HepG2 (cell line): ENCODE data around the gene DPM2. TPM values are rescaled to one million over a fixed set of nuclear protein-coding genes. Genes with fewer than 3 reads are reported as not detected.
A peak's percentile ranks its signal among the peaks of the same experiment; 100 is the strongest.

Source experiments
- CEBPZ ChIP-seq: IDR thresholded peaks from 2 replicates; pipeline ENCODE4 v1.6.1; 2012; ENCODE audit warnings: low read length, improper control_type of control experiment
- HMGXB3 ChIP-seq: sonication (generic); formaldehyde crosslinking; IDR thresholded peaks from 2 replicates; pipeline ENCODE4 v1.4.0; 2020; ENCODE audit warnings: missing genetic modification reagents, borderline replicate concordance
- HMGXB4 ChIP-seq, 2 experiments: sonication (generic) in 1 of 2; formaldehyde crosslinking in 1 of 2; IDR thresholded peaks; 2 replicates each; pipeline versions ENCODE4 v1.4.0 to v1.6.1; 2018 to 2020; ENCODE audit warnings: missing genetic modification reagents in 2 of 2, borderline replicate concordance in 1 of 2, low read depth in 1 of 2, mild to moderate bottlenecking in 1 of 2, missing biosample characterization in 1 of 2
- NFE2 ChIP-seq: sonication (generic); formaldehyde crosslinking; IDR thresholded peaks from 2 replicates; pipeline ENCODE4 v1.4.0; 2020; ENCODE audit warnings: missing genetic modification reagents
- POLR2AphosphoS2 ChIP-seq: IDR thresholded peaks from 2 replicates; pipeline ENCODE4 v1.6.1; 2011; ENCODE audit warnings: low read depth, low read length, improper control_type of control experiment
- SMARCC2 ChIP-seq: fragments of 450-650 bp; IDR thresholded peaks from 2 replicates; pipeline ENCODE4 v1.6.1; 2017; ENCODE audit warnings: antibody characterized with exemption, mild to moderate bottlenecking
- SOX6 ChIP-seq, 2 experiments: fragments of 450-650 bp in 1 of 2; sonication (generic) in 1 of 2; formaldehyde crosslinking in 1 of 2; IDR thresholded peaks; 2 replicates each; pipeline versions ENCODE4 v1.4.0 to v1.6.1; 2017 to 2020; ENCODE audit warnings: antibody characterized with exemption in 1 of 2, mild to moderate bottlenecking in 1 of 2, missing genetic modification reagents in 1 of 2
- SRF ChIP-seq: IDR thresholded peaks from 2 replicates; pipeline ENCODE4 v1.6.1; 2011; ENCODE audit warnings: mild to moderate bottlenecking, low read depth, low read length, moderate library complexity
- ZBTB2 ChIP-seq: sonication (generic); formaldehyde crosslinking; IDR thresholded peaks from 2 replicates; pipeline ENCODE4 v1.8.0; 2022; ENCODE audit warnings: low read depth, missing genetic modification reagents
- ZBTB33 ChIP-seq: sonication (generic); formaldehyde crosslinking; IDR thresholded peaks from 2 replicates; pipeline ENCODE4 v1.4.0; 2020; ENCODE audit warnings: missing genetic modification reagents
- ZNF207 ChIP-seq: fragments of 450-650 bp; IDR thresholded peaks from 2 replicates; pipeline ENCODE4 v1.6.1; 2016; ENCODE audit warnings: antibody characterized with exemption, borderline replicate concordance
- ZNF317 ChIP-seq: sonication (generic); formaldehyde crosslinking; IDR thresholded peaks from 2 replicates; pipeline ENCODE4 v1.5.0; 2020; ENCODE audit warnings: mild to moderate bottlenecking, missing genetic modification reagents
- ZNF34 ChIP-seq: sonication (generic); formaldehyde crosslinking; IDR thresholded peaks from 2 replicates; pipeline ENCODE4 v1.4.0; 2020; ENCODE audit warnings: mild to moderate bottlenecking, missing genetic modification reagents, borderline replicate concordance
- polyA plus RNA-seq, 8 experiments: library from polyadenylated mRNA; depleted of rRNA in 3 of 8; stranded (reverse) in 7 of 8; unstranded in 1 of 8; fragments of >200 nt; fragmentation: Illumina TruSeq in 4 of 8; extraction: Trizol in 4 of 8; gene quantifications; 2 replicates each; pipeline versions ENCODE4 v1.2.1 to v1.2.3, GENCODE V29; 2011 to 2016; ENCODE audit warnings: low read depth in 4 of 8, missing spikeins in 1 of 8, mixed read lengths in 1 of 8; ENCODE audit not compliant: insufficient read depth in 1 of 8
- total RNA-seq, 5 experiments: library from RNA; depleted of rRNA; stranded (reverse); fragments of >200 nt; fragmentation: Illumina TruSeq; extraction: Trizol; gene quantifications; 2 replicates each; pipeline ENCODE4 v1.2.3, GENCODE V29; 2016; ENCODE audit warnings: low read depth in 1 of 5

The DPM2 gene
- total and polyA plus RNA-seq, 2 of the 13 experiments (the other 11 are each of a cell fraction or from before 2014, with no cell fraction given), result 24.8 to 35.3 TPM

GRCh38 chr9:127915801-127916719 is 21.6 kb downstream of the DPM2 start (continued):
- 0 out of 2 replicates have a peak, but pooled peaks have one; percentile 36 for TF ChIP-seq HMGXB3
- TF ChIP-seq CEBPZ, result no peak
- no peak for TF ChIP-seq ZBTB2
- TF ChIP-seq ZBTB33, result no peak
- TF ChIP-seq SMARCC2, result no peak
- TF ChIP-seq SRF, result no peak
- no peak for TF ChIP-seq SOX6 (IDR thresholded peaks at IDR 0.05)
- peak; percentile 56 for TF ChIP-seq SOX6 (CRISPR knock-in tag; IDR thresholded peaks at IDR 0.05)
- peak in 1 of 2 experiments; percentile 45; a peak in 1 of 4 replicates for TF ChIP-seq HMGXB4 (CRISPR knock-in tag; IDR thresholded peaks at IDR 0.05; ENCODE audit: borderline replicate concordance in 1 of 2, low read depth in 1 of 2)
- peak; percentile 40; the same call in 1 of the 2 replicates for TF ChIP-seq ZNF317 (CRISPR knock-in tag)
- no peak for TF ChIP-seq NFE2 (CRISPR knock-in tag)
- no peak for TF ChIP-seq POLR2AphosphoS2
- TF ChIP-seq ZNF207, result no peak
- TF ChIP-seq ZNF34, result no peak
